Dermis blood vessel endothelial cell (primary cell): Measurements from ENCODE around the gene DGKI. TPM values are rescaled to one million over a fixed set of nuclear protein-coding genes. Genes with fewer than 3 reads are reported as not detected.
A peak's percentile ranks its signal among the peaks of the same experiment; 100 is the strongest.

Experiments
- DNase-seq: peaks from one replicate; pipeline ENCODE4 v3.0.0; 2010
- total RNA-seq: library from RNA; depleted of rRNA; stranded (reverse); fragments of >200 nt; gene quantifications from 2 replicates; pipeline ENCODE4 v1.2.3, GENCODE V29; 2014

Gene DGKI
- total RNA-seq, 1 donor from 2014 or later: 3.9 TPM

- no peak for DNase-seq
Observed at GRCh38 chr7:137787301-137787976, 59.3 kb downstream of the DGKI start.

DNA sequence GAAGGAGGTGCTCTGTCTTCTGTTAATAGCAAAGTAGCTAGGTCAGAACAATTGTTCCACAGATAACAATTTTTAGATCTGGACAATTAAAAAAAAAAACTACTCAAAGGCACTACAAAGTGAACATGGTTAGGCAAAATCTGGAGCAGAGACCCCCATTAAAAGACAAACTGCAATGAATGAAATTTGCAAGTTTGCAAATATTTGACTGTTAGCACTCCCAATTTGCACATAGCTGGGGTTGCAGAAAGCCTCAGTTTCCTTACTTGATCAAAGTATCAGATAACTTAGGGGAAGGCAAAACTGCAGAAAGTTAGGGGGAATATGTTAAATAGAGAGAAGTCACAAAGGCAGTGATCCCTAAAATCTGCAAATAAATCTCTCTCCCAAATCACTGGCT is 68.3 kb downstream of the DGKI start:
- DNase-seq: no peak

- peak; percentile 7 for DNase-seq
Observed at GRCh38 chr7:137774793-137775201, 72.0 kb downstream of the DGKI start.

DNA sequence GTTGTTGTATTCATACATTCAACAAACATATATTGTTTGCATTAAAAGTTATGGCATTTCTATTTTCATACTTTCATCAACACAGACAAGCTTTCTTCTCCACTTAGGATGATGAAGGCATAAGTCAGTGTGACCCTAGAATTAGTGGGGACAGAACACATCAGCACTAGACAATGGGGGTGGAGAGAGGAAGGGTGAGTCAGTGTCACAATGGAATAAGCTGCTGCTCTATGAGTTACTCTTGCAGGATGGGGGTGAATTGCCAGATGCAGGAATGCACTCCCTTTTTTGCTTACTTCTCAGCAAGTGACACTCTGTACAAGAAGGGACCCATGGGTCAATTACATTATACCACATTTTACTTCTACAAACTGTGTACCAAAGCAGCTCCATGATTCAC is 74.0 kb downstream of the DGKI start:
- peak; percentile 85 for DNase-seq

DNA sequence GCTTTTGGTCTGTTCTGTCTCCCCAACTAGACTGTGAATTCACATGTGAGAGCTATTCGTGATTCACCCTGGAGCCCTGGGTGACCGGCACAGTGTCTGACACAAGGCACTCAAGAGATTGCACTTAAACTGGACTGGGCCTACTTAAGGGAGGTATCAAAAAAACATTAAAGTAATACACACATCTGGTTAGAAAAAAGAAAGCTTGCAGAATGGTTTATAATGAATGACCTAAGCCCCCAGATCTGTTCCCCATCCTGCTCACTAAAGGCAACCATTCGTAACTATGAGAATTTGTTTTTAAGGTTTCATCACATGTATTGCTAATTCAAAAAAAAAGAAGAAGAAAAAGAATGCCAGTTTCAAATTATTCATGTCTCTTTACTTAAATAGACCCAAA is 74.5 kb downstream of the DGKI start:
- peak; percentile 2 for DNase-seq

DNA sequence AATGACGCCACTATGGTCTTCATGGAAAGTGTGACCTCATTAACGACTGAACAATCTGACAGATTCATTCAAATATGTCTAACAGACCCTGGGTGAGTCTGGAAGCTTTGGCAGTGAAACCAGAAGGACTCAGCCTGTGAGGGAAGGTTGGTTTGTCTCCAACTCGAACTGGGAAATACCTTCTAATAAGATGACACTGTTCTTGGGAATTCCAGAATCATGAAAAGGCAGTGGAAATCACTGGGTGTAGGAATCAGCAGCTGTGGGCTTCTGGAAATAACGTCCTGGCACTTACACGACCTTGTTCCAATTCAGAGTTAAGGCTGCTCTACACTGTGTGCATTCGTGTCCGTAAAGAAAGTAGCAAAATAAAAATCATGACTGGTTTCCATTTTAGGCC is 75.1 kb downstream of the DGKI start:
- no peak for DNase-seq

DNA sequence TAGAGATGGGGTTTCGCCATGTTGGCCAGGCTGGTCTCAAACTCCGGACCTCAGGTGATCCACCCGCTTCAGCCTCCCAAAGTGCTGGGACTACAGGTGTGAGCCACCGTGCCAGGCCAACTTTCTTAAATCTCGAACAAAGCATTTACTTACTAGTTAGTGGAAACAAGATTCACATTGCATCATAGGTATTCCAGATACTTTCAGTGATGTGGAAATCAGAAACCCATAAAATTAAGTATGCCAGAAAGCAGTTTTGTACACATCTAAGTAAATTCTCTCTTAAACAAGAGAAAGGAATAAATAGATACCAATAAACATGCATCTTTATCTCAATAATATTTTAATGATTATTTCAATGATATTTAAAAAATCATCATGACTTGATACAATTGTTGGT is 75.5 kb downstream of the DGKI start:
- DNase-seq: no peak

DNA sequence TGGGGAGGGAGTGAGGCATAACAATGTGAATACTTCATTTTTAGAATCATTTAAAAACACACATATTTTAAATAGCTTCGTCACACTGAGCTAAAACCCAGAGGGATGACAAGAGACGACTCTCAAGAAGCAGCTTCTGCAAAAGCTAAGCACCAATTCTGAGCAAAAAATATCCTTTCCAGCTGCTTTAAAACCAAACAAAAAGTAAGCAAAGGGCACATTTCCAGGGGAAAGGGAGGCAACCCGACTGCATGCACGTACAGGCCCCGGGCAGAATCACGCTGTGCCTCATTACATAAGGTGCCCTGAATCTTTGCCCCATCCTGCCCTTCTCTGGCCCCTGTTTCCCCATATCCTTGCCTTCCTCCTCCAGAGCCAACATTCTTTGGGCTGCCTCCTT is 78.4 kb downstream of the DGKI start:
- no peak for DNase-seq

DNA sequence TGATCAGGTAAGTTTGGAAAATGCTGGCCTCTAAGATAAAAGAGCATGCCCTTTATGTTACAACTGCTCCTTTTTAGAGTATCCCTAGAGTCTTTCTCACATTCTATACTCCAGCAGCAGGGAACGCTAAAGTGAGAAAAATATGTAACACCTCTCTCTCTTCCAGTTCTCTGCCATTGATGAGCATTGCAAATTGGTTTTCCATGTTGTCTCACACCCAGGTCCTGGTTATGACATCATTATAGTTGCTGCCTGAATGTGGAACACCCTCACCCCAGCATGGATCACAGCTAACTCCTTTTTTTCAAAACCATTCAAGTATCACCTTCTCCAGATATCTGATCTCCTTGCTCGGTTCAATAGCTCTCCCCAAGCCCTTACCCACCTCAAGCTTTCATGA is 84.4 kb downstream of the DGKI start:
- no peak for DNase-seq

GRCh38 chr7:137760111-137760510 is 86.7 kb downstream of the DGKI start:
- DNase-seq: no peak

- no peak for DNase-seq
Observed at GRCh38 chr7:137757146-137757925, 89.4 kb downstream of the DGKI start.

- DNase-seq: no peak
Observed at GRCh38 chr7:137755846-137756651, 90.7 kb downstream of the DGKI start.

DNA sequence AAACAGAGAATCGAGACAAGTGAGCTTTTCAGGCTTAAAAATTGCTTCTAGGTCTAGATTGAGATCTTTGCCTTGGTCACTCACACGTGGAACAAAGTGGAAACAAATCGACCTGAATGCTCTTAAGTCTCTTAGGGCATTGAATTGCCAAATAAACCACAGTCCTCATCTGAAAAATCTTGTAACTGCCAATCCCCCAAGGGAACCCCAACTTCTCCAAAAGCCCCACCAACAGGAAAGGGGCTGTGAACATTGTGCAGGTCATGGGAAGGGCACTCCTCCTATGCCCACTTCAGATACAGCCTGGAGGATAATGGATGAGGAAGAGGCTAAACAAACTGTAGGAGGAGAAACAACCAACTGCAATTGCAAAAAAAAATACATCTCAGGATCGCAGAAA is 91.3 kb downstream of the DGKI start:
- no peak for DNase-seq

GRCh38 chr7:137753948-137754851 is 92.6 kb downstream of the DGKI start:
- no peak for DNase-seq

- no peak for DNase-seq
Observed at GRCh38 chr7:137753575-137753947, 93.2 kb downstream of the DGKI start.

- DNase-seq: no peak
Observed at GRCh38 chr7:137753067-137753466, 93.7 kb downstream of the DGKI start.

DNA sequence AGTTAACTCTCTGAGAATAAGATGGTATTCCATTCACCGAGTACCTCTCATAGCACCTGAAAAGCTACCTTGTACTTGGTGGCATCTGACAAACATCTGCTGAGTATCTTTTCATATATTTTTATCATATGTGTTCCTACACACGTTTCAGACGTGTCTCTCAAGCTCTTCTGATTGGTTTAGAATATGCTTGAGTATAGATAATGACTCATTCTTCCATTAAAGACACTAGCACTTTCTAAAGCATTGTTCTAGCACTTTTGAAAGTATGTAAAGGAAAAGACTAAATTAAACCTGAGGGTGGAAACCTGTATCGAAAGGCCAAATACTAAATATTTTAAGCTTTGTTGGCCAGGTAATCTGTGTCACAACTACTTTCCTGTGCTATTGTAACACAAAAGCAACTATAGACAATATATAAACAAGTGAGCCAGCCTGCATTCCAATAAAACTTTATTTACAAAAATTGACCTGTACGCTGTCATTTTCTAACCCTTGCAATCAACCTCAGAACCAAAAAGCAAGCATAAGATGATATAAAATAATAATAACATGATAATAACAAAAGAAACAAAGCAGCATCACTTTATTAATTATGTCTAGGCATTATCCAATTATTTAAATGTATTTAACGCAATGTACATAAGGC is 95.3 kb downstream of the DGKI start:
- no peak for DNase-seq

DNA sequence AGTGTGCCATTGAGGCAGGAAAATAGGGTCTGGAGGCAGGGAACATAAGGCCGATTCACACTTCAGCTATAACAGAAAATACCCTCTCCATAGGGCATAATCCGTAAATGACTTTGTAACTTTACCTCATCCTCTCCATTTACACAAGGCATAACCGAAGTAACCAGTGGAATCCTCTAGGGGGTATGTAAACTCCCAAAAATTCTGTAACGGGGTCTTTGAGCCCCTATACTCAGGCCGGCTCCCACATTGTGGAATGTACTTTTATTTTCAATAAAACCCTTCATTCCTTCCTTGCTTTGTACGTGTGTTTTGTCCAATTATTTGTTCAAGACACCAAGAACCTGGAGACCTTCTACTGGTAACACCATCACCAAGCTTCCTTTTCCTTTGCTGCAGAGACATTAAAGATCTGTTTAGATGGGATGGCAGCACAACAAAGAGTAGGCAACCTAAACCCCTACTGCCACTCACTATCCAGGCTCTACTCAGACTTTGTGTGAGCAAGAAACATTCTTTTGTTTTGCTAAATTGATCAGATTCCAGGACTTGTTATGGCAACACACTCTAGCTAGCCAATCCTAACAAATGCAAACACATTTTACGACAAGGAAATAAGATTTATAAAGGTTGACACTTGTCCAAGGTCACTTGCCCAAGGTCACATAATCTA is 99.3 kb downstream of the DGKI start:
- no peak for DNase-seq

DNA sequence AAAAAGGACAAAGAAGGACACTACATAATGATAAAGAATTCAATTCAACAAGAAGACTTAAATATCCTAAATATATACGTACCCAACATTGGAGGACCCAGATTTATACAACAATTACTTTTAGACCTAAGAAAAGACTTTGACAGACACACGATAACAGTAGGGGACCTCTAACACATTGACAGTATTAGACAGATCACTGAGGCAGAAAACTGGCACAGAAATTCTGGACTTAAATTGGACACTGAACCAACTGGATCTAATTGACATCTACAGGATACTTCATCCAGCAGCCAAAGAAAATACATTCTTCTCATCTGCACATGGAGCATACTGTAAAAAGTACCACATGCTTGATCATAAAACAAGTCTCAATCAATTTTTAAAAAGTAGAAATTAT is 103.8 kb downstream of the DGKI start:
- DNase-seq: no peak

DNA sequence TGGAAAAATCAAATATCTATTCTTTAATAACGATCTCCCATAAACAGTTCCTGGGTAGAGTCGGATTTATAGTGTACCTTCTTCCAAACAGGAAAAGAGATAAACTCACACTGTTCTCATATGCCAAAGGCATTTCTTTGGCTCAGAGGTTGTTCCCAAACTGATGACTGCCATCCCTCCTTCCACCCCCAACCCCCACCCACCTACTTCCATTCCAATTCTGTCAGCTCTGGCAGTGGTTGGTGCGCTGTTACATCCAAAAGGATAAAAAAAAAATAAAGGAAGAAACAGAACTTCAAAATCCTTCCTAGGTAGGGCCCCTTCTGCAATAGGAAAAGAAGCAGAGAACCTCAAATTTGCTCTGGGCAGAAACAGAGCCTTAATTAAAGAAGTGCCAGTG is 104.7 kb downstream of the DGKI start:
- DNase-seq: no peak

DNA sequence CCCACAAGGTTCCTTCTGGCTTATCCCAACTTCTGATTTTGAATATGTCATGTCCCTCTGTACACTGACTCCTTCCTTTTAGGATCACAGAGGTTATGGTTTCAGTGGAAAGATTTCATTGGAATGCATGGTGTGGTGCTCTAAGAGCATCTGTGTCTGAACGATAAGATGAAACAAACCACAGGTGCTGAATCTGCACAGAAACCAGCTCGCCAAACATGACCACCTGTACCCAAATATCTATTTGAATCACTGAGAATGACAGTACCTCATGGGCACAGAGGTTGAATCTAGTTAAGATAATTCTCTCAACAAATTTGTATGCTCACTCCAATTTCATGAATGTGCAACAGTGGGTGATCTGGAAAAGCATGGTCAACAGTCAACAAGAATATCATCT is 105.3 kb downstream of the DGKI start:
- no peak for DNase-seq
